C4-2B (cell line): ENCODE measurements around the gene MVB12B.

Experiments used
- CTCF ChIP-seq: fragments of 450-650 bp; conservative IDR thresholded peaks from 2 replicates; pipeline ENCODE4 v1.5.1; 2017; ENCODE audit warnings: mild to moderate bottlenecking
- ZFX ChIP-seq: fragments of 450-650 bp; IDR thresholded peaks from 2 replicates; pipeline ENCODE4 v1.6.1; 2017

- no peak for TF ChIP-seq CTCF
- no peak for TF ChIP-seq ZFX
Measured at GRCh38 chr9:126379661-126380360, 53.2 kb downstream of the MVB12B start.
